HCT116 (cell line): Measurements from ENCODE around the gene CETP. TPM values are rescaled to one million over a fixed set of nuclear protein-coding genes. Genes with fewer than 3 reads are reported as not detected.
"Not testable (repeated sequence)": the region's sequence is repeated elsewhere in the genome, so short reads cannot be mapped to it uniquely, and the experiment has no call there.

Source experiments
- ATAC-seq: fragments of 200-7000 bp; cut with Tn5 transposase; 2 replicates; pipeline ENCODE4 v1.9.1; 2020; ENCODE audit warnings: mild to moderate bottlenecking, moderate library complexity
- BruUV-seq: library from RNA; stranded (reverse); fragments of 400-500 nt; replicated peaks from 2 replicates; lab custom pipeline; 2021; lab: Mats Ljungman, UMichigan
- CTCF ChIA-PET: fragments of 300-600 bp; sonication (Branson Sonifier 250); formaldehyde crosslinking; loops from one replicate; lab custom pipeline; 2021; ENCODE audit warnings: antibody characterized with exemption; lab: Charles Lee
- POLR2A ChIA-PET: fragments of 300-600, 350-600 bp; sonication (Branson Sonifier 250); formaldehyde crosslinking; loops from one replicate; lab custom pipeline; 2021; ENCODE audit warnings: antibody characterized with exemption; lab: Charles Lee
- RAD21 ChIA-PET, 2 experiments: fragments of 300-600 bp; sonication (Branson Sonifier 250); formaldehyde crosslinking; loops; one replicate each; lab custom pipeline; 2023; ENCODE audit warnings: low total read pairs in 2 of 2; ENCODE audit not compliant: uncharacterized antibody in 2 of 2, unreplicated experiment in 2 of 2, low non-redundant PET in 1 of 2; lab: Charles Lee
- DNase-seq: peaks from one replicate; pipeline ENCODE4 v3.0.0-alpha.2; 2010; ENCODE audit warnings: low read depth, low spot score
- H2AFZ ChIP-seq: fragments of 200-600 bp; shearing (Covaris generic), sonication (generic); 2 replicates; pipeline ENCODE4 v1.6.1; 2017; ENCODE audit warnings: low read depth, mixed run types, mixed read lengths, antibody characterized with exemption, low read length; ENCODE audit not compliant: poor library complexity, severe bottlenecking
- H3K27ac ChIP-seq: 2 replicates; pipeline ENCODE4 v1.5.1; 2012; ENCODE audit warnings: low read depth, low read length
- H3K27me3 ChIP-seq: fragments of 200-600 bp; sonication (generic); 2 replicates; pipeline ENCODE4 v1.6.1; 2016; ENCODE audit warnings: mixed run types, low read length, mixed read lengths; ENCODE audit not compliant: insufficient read depth
- H3K36me3 ChIP-seq, 2 experiments: fragments of 200-500 bp in 1 of 2; fragments of 200-600 bp in 1 of 2; sonication (Bioruptor generic) in 1 of 2; sonication (generic) in 1 of 2; 2 replicates each; pipeline versions ENCODE4 v1.5.1 to v1.6.1; 2014 to 2016; ENCODE audit warnings: low read length in 2 of 2, inconsistent platforms in 1 of 2, mixed read lengths in 1 of 2, mixed run types in 1 of 2; ENCODE audit not compliant: insufficient read depth in 2 of 2, control insufficient read depth in 1 of 2
- H3K4me1 ChIP-seq, 2 experiments: fragments of 200-600 bp in 1 of 2; sonication (generic) in 1 of 2; 2 replicates each; pipeline versions ENCODE4 v1.5.1 to v1.6.1; 2012 to 2017; ENCODE audit warnings: low read length in 2 of 2, inconsistent platforms in 1 of 2, mild to moderate bottlenecking in 1 of 2, mixed read lengths in 1 of 2, mixed run types in 1 of 2, moderate library complexity in 1 of 2; ENCODE audit not compliant: insufficient read depth in 2 of 2, control insufficient read depth in 1 of 2
- H3K4me2 ChIP-seq: fragments of 200-600 bp; sonication (generic); 2 replicates; pipeline ENCODE4 v1.6.1; 2017; ENCODE audit warnings: mixed run types, low read length, mixed read lengths
- H3K4me3 ChIP-seq, 2 experiments: fragments of 200-600 bp in 1 of 2; sonication (generic) in 1 of 2; replicated peaks in 1 of 2; 2 replicates each; pipeline ENCODE4 v1.5.1; 2011 to 2016; ENCODE audit warnings: low read length in 2 of 2, control low read depth in 1 of 2, low read depth in 1 of 2, mild to moderate bottlenecking in 1 of 2, mixed read lengths in 1 of 2, mixed run types in 1 of 2
- H3K79me2 ChIP-seq: fragments of 200-600 bp; sonication (generic); 2 replicates; pipeline ENCODE4 v1.6.1; 2017; ENCODE audit warnings: mild to moderate bottlenecking, mixed run types, low read length, moderate library complexity, mixed read lengths; ENCODE audit not compliant: insufficient read depth
- H3K9ac ChIP-seq: fragments of 200-600 bp; sonication (generic); 2 replicates; pipeline ENCODE4 v1.6.1; 2016; ENCODE audit warnings: low read length, mixed read lengths
- H3K9me2 ChIP-seq: fragments of 200-600 bp; sonication (generic), shearing (Covaris generic); 2 replicates; pipeline ENCODE4 v1.6.1; 2017; ENCODE audit warnings: mixed run types, mild to moderate bottlenecking, moderate library complexity; ENCODE audit not compliant: insufficient read depth
- H3K9me3 ChIP-seq, 2 experiments: fragments of 200-500 bp in 1 of 2; fragments of 200-600 bp in 1 of 2; sonication (Bioruptor generic) in 1 of 2; sonication (generic) in 1 of 2; 2 replicates each; pipeline ENCODE4 v1.6.1; 2014 to 2017; ENCODE audit warnings: low read length in 2 of 2, mixed read lengths in 2 of 2, inconsistent platforms in 1 of 2, low read depth in 1 of 2, mild to moderate bottlenecking in 1 of 2, mixed run types in 1 of 2, moderate library complexity in 1 of 2; ENCODE audit not compliant: control insufficient read depth in 1 of 2, insufficient read depth in 1 of 2
- H4K20me1 ChIP-seq: fragments of 200-600 bp; sonication (generic), shearing (Covaris generic); 2 replicates; pipeline ENCODE4 v1.6.1; 2017; ENCODE audit warnings: mixed run types, mild to moderate bottlenecking, moderate library complexity; ENCODE audit not compliant: insufficient read depth
- ELF1 ChIP-seq: IDR thresholded peaks from 2 replicates; pipeline ENCODE4 v1.6.1; 2012; ENCODE audit warnings: low read depth, borderline replicate concordance
- JUND ChIP-seq: IDR thresholded peaks from 2 replicates; pipeline ENCODE4 v1.6.1; 2012
- MAX ChIP-seq: IDR thresholded peaks from 2 replicates; pipeline ENCODE4 v1.6.1; 2012
- POLR2AphosphoS5 ChIP-seq: IDR thresholded peaks from 2 replicates; pipeline ENCODE4 v1.6.1; 2011; ENCODE audit warnings: mild to moderate bottlenecking, low read depth, low read length, moderate library complexity
- TCF7L2 ChIP-seq: IDR thresholded peaks from 2 replicates; pipeline ENCODE4 v1.7.0; 2011; ENCODE audit warnings: borderline replicate concordance, inconsistent platforms; ENCODE audit not compliant: insufficient read depth, insufficient read length; ENCODE audit errors: extremely low read depth
- intact Hi-C: fragments of 100-400 bp; cut with micrococcal nuclease; formaldehyde crosslinking; loops from 2 replicates; pipeline ENCODE4 v1.10.0; 2022
- total RNA-seq: library from RNA; stranded (reverse); gene quantifications from one replicate; pipeline ENCODE4 v1.2.1, GENCODE V29; 2021; ENCODE audit not compliant: unreplicated experiment

CETP gene
- total RNA-seq, 1 experiment from 2014 or later: not detected

- Histone ChIP-seq H3K27ac (no peak overlapping the region), H3K9me3 (no peaks in the 10 kb centered on the region), H3K79me2 (peaks cover 50% of the 10 kb centered on the region), H3K4me1 (peaks cover 7 to 20% of the 10 kb centered on the region in 2 experiments; a peak in 3 of 4 replicates), H3K9ac (no peak overlapping the region), H3K9me2 (no peaks in the 10 kb centered on the region), H2AFZ (no peak overlapping the region), H3K4me2 (peak overlapping the region; percentile 81), H3K4me3 (peak overlapping the region; percentile 97 to 98; a peak in 3 of 4 replicates), H3K27me3 (no peaks in the 10 kb centered on the region), H4K20me1 (peaks cover 10% of the 10 kb centered on the region; the same call in 1 of the 2 replicates), H3K36me3 (peaks cover 30 to 41% of the 10 kb centered on the region in 2 experiments)
- intact Hi-C loops: loop anchor here (10.0 kb wide), 1 partner anchor 359 kb away; no protein-coding TSS in a partner anchor
- DNase-seq (no peak), ATAC-seq (no peak)
- ChIA-PET CTCF (interaction anchor here (0.7 kb wide), 1 partner anchor 158 kb away, joined by 4 read pairs; no protein-coding TSS in a partner anchor), RAD21 (no interaction called here), POLR2A (interaction anchor here (1.5 to 3.6 kb wide), 3 partner anchors 8 to 41 kb away, joined by 3 to 25 read pairs (median 4); no protein-coding TSS in a partner anchor)
- TSS peak; percentile 33 for BruUV-seq
- TF ChIP-seq JUND (no peak), TCF7L2 (no peak), ELF1 (no peak), POLR2AphosphoS5 (0 out of 2 replicates have a peak, but pooled peaks have one; percentile 12), MAX (no peak)
These were observed 27.7 kb upstream of the CETP start for GRCh38 chr16:56933828-56934598.

GRCh38 chr16:56934599-56935145 lies 27.1 kb upstream of the CETP start:
- H3K27ac ChIP-seq, H3K9ac ChIP-seq, ATAC-seq, H3K27me3 ChIP-seq, DNase-seq, BruUV-seq, H3K9me2 ChIP-seq, RAD21 ChIA-PET, H2AFZ ChIP-seq, H3K4me2 ChIP-seq, H3K4me3 ChIP-seq, H3K9me3 ChIP-seq: not testable (repeated sequence)
- H4K20me1 ChIP-seq: peaks cover 10% of the 10 kb centered on the region; the same call in 1 of the 2 replicates
- peaks cover 36 to 48% of the 10 kb centered on the region in 2 experiments for H3K36me3 ChIP-seq
- ChIA-PET CTCF (interaction anchor here (0.7 kb wide), 1 partner anchor 157 kb away, joined by 4 read pairs; no protein-coding TSS in a partner anchor), POLR2A (interaction anchor here (0.7 to 1.6 kb wide), 2 partner anchors 41 to 108 kb away, joined by 3 to 4 read pairs; no protein-coding TSS in a partner anchor)
- intact Hi-C loops: loop anchor here (10.0 kb wide), 1 partner anchor 360 kb away; no protein-coding TSS in a partner anchor
- H3K4me1 ChIP-seq: peaks cover 7 to 20% of the 10 kb centered on the region in 2 experiments; a peak in 3 of 4 replicates
- H3K79me2 ChIP-seq: peaks cover 53% of the 10 kb centered on the region
